ENCODE results near the gene ACOXL. TPM values are rescaled to one million over a fixed set of nuclear protein-coding genes. Genes with fewer than 3 reads are reported as not detected.

ACOXL gene
- total RNA-seq, 4 donors from 2014 or later: not detected

DNA sequence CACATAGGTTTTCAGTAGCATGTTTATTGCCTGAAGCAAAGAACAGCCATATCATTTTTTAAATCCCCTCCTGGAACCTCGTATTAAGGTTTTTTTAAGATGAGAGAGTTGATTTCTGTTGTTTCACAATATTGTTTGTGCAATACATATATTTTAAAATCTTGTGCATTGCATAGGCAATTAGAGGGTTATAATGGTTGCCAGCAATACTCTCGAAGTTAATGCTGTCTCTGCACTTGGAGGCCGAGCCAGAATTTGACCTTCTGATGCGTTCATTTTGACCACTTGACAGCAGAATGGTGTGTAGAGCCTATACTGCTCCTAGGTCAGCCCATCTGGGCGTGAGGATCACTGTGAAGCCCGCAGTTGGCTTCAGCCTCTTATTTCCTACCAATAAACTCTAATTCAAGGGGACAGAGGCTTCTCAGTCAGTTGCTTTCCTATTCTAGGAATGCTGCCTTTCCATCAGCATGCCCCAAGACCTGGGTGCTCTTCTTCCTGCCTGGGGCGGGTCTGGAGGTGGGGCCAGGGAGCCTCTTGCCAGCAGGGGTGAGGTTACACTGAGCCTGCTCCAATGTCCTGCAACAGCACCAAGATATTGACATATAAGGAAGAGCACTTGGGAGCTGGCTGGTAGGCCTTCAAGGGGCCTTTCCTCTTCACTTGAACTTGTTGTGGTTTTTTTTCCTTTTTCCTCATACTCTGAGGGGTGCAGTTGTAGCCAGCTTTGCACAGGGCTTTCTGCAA is 297.0 kb downstream of the ACOXL start:
- no peak for TF ChIP-seq POLR2A (IDR thresholded peaks at IDR 0.05)
- TF ChIP-seq, protein P1, sequence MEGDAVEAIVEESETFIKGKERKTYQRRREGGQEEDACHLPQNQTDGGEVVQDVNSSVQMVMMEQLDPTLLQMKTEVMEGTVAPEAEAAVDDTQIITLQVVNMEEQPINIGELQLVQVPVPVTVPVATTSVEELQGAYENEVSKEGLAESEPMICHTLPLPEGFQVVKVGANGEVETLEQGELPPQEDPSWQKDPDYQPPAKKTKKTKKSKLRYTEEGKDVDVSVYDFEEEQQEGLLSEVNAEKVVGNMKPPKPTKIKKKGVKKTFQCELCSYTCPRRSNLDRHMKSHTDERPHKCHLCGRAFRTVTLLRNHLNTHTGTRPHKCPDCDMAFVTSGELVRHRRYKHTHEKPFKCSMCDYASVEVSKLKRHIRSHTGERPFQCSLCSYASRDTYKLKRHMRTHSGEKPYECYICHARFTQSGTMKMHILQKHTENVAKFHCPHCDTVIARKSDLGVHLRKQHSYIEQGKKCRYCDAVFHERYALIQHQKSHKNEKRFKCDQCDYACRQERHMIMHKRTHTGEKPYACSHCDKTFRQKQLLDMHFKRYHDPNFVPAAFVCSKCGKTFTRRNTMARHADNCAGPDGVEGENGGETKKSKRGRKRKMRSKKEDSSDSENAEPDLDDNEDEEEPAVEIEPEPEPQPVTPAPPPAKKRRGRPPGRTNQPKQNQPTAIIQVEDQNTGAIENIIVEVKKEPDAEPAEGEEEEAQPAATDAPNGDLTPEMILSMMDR (IDR thresholded peaks at IDR 0.05): no peak
- DNase-seq: peak in 2 of 3 donors; percentile 53 to 73
- Histone ChIP-seq H3K4me1 (peaks cover 0 to 44% (median 1%) of the 10 kb centered on the region in 4 donors), H3K4me3 (no peak overlapping the region), H3K27ac (peak overlapping the region in 1 of 4 donors; percentile 53), H3K36me3 (no peaks in the 10 kb centered on the region), H3K27me3 (no peaks in the 10 kb centered on the region), H3K9me3 (no peaks in the 10 kb centered on the region)

DNA sequence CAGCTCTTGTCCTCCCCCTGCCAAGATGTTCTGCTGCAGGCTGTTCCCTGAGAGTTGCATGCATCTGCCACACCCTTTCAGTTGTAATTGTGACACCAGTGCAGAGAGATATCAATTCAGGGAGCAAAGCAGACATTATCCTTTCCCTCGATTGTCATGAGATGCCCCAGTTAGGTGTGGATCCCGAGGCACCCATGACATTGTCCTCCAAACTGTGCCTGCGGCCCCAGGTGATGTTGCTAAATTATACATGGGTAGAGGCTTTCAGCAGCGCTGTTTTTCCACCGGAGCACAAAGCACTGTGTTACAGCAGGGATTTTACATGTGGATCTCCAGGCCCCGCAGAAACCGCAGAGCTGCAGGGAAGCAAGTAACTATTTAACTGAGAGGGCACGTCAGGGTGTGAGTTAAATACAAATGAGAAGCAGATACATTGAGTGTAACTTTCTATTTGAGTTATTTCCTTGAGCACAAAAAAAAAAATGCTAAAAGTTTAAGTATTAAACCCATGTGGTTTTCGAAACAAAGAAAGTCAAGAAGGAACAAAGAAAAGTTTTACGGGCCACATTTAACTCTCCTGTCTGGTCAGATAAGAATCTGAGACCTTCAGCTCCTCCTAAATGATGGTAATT is 298.0 kb downstream of the ACOXL start:
- DNase-seq: peak in 1 of 3 donors; percentile 50
- TF ChIP-seq, protein P1 (IDR thresholded peaks at IDR 0.05): no peak
- no peak for TF ChIP-seq POLR2A (IDR thresholded peaks at IDR 0.05)
- peaks cover 0 to 44% (median 1%) of the 10 kb centered on the region in 4 donors for H3K4me1 ChIP-seq
- H3K36me3 ChIP-seq: no peaks in the 10 kb centered on the region
- no peaks in the 10 kb centered on the region for H3K9me3 ChIP-seq
- no peak overlapping the region for H3K4me3 ChIP-seq
- no peaks in the 10 kb centered on the region for H3K27me3 ChIP-seq
- H3K27ac ChIP-seq: peak overlapping the region in 2 of 4 donors; percentile 53 to 56

GRCh38 chr2:111030945-111031344 is 298.6 kb downstream of the ACOXL start:
- no peak for DNase-seq
- Histone ChIP-seq H3K27ac (no peak overlapping the region), H3K27me3 (no peaks in the 10 kb centered on the region), H3K4me1 (peaks cover 0 to 44% (median 1%) of the 10 kb centered on the region in 4 donors), H3K36me3 (no peaks in the 10 kb centered on the region), H3K9me3 (no peaks in the 10 kb centered on the region), H3K4me3 (no peak overlapping the region)
- TF ChIP-seq, protein P1 (IDR thresholded peaks at IDR 0.05): no peak
- no peak for TF ChIP-seq POLR2A (IDR thresholded peaks at IDR 0.05)

DNA sequence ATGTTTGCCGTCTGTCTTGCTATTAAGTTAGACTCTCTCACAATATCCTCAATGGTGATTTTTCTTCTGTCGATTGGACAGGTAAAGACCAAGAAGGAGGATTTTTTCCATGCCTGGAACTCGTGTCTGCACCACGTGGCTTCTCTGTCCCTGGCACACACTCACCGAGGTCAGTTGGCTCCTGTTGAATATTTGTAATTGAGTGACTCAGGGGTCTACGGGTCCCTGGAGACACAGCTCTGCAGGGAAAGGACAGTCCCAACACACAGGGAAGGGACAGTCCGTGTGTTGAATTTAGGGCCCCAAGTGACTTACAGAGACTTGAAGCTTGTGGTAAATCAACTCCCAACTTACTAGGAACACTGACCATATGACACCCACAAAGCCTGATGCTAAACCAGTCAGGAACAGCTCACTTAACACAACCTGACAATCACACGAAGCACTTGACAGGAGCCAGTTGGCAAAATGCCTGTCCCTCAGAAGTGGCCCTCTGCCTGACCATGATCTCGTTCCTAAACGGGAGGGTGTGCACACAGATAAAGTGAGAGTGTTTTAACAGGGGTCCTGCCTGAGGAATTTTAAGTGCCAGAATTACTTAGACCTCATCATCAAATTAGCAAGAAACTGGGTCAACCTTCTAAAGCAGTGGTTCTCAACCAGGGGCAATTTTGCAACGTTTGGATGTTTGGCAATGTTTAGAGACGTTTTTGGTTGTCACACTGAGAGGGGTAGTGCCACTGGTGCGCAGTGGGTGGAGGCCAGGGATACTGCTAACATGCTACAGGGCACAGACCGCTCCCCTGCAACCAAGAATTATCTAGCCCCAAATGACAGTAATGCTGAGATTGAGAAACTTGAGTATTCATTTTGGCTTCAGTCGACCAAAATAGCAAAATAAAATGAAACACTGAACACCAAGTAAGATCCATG is 299.4 kb downstream of the ACOXL start:
- Histone ChIP-seq H3K27me3 (no peaks in the 10 kb centered on the region), H3K9me3 (no peaks in the 10 kb centered on the region), H3K4me1 (peaks cover 0 to 44% (median 1%) of the 10 kb centered on the region in 4 donors), H3K27ac (peak overlapping the region in 3 of 4 donors; percentile 62 to 88 (median 82)), H3K36me3 (no peaks in the 10 kb centered on the region), H3K4me3 (no peak overlapping the region)
- TF ChIP-seq POLR2A (IDR thresholded peaks at IDR 0.05): no peak
- TF ChIP-seq, protein P1 (IDR thresholded peaks at IDR 0.05): no peak
- peak in 1 of 3 donors; percentile 34 for DNase-seq

- Histone ChIP-seq H3K4me3 (no peak overlapping the region), H3K27ac (peak overlapping the region in 3 of 4 donors; percentile 62 to 88 (median 82)), H3K4me1 (peaks cover 0 to 44% (median 1%) of the 10 kb centered on the region in 4 donors), H3K9me3 (no peaks in the 10 kb centered on the region), H3K27me3 (no peaks in the 10 kb centered on the region), H3K36me3 (no peaks in the 10 kb centered on the region)
- TF ChIP-seq, protein P1 (IDR thresholded peaks at IDR 0.05): peak in 3 of 6 experiments; percentile 12 to 20 (median 13)
- peak in 1 of 2 donors; percentile 27 for TF ChIP-seq POLR2A (IDR thresholded peaks at IDR 0.05)
- DNase-seq: peak in 2 of 3 donors; percentile 81 to 88
Observed at GRCh38 chr2:111032721-111033429, 300.5 kb downstream of the ACOXL start.
